ENCODE results near the gene CXCL14. TPM values are rescaled to one million over a fixed set of nuclear protein-coding genes. Genes with fewer than 3 reads are reported as not detected.

CXCL14 gene
- total RNA-seq, 1 experiment from 2014 or later = not detected

GRCh38 chr5:135543001-135543484, 35.7 kb downstream of the CXCL14 start:
- H3K79me2 ChIP-seq (ENCODE audit: low read depth) = no peaks in the 10 kb centered on the region
- no peaks in the 10 kb centered on the region for H3K9me2 ChIP-seq (ENCODE audit: insufficient read depth)
- no peaks in the 10 kb centered on the region for H3K9me3 ChIP-seq (ENCODE audit: insufficient read depth, low read depth)
- no peak for TF ChIP-seq EZH2 (IDR thresholded peaks at IDR 0.05; ENCODE audit: low read depth)
- no peak for TF ChIP-seq CTCF (conservative IDR thresholded peaks at IDR 0.05)
- DNase-seq = no peak
- H3K36me3 ChIP-seq (ENCODE audit: low read depth) = no peaks in the 10 kb centered on the region
- no peak overlapping the region for H3K4me2 ChIP-seq
- H3K27me3 ChIP-seq (ENCODE audit: insufficient read depth, low read depth) = peaks cover 96% of the 10 kb centered on the region
- no peak overlapping the region for H3K4me3 ChIP-seq
- no peak overlapping the region for H2AFZ ChIP-seq
- H3K4me1 ChIP-seq (replicated peaks; ENCODE audit: insufficient read depth) = no peaks in the 10 kb centered on the region
- CTCF ChIA-PET = no interaction called here
- H4K20me1 ChIP-seq (ENCODE audit: insufficient read depth) = no peaks in the 10 kb centered on the region
- POLR2A ChIA-PET (ENCODE audit: unreplicated experiment) = no interaction called here
- no TSS peak for BruUV-seq (replicated peaks)
- no peak overlapping the region for H3K27ac ChIP-seq
- intact Hi-C loops (cut with micrococcal nuclease; ENCODE audit: unreplicated experiment) = no loop called here
- no peaks in the 10 kb centered on the region for H3F3A ChIP-seq (ENCODE audit: insufficient read depth, low read depth)

- CTCF ChIA-PET = no interaction called here
Observed at GRCh38 chr5:135541807-135542502, 36.8 kb downstream of the CXCL14 start.

GRCh38 chr5:135539430-135540005, 39.3 kb downstream of the CXCL14 start:
- no peak overlapping the region for H3K4me3 ChIP-seq
- POLR2A ChIA-PET (ENCODE audit: unreplicated experiment) = no interaction called here
- no peak overlapping the region for H3K27ac ChIP-seq
- no peaks in the 10 kb centered on the region for H3K4me1 ChIP-seq (replicated peaks; ENCODE audit: insufficient read depth)
- no peak for DNase-seq
- peaks cover 80% of the 10 kb centered on the region for H3K27me3 ChIP-seq (ENCODE audit: insufficient read depth, low read depth)
- no peaks in the 10 kb centered on the region for H3K79me2 ChIP-seq (ENCODE audit: low read depth)
- H4K20me1 ChIP-seq (ENCODE audit: insufficient read depth) = no peaks in the 10 kb centered on the region
- H3K4me2 ChIP-seq = no peak overlapping the region
- no peak overlapping the region for H2AFZ ChIP-seq
- BruUV-seq (replicated peaks) = no TSS peak
- TF ChIP-seq EZH2 (IDR thresholded peaks at IDR 0.05; ENCODE audit: low read depth) = no peak
- CTCF ChIA-PET = no interaction called here
- no peaks in the 10 kb centered on the region for H3K9me3 ChIP-seq (ENCODE audit: insufficient read depth, low read depth)
- intact Hi-C loops (cut with micrococcal nuclease; ENCODE audit: unreplicated experiment) = no loop called here
- no peaks in the 10 kb centered on the region for H3F3A ChIP-seq (ENCODE audit: insufficient read depth, low read depth)
- H3K36me3 ChIP-seq (ENCODE audit: low read depth) = no peaks in the 10 kb centered on the region
- H3K9me2 ChIP-seq (ENCODE audit: insufficient read depth) = no peaks in the 10 kb centered on the region

More at GRCh38 chr5:135541807-135542502, 36.8 kb downstream of the CXCL14 start:
- Histone ChIP-seq H3K27ac (no peak overlapping the region), H3F3A (ENCODE audit: insufficient read depth, low read depth) (no peaks in the 10 kb centered on the region), H3K4me3 (no peak overlapping the region), H2AFZ (no peak overlapping the region), H3K9me2 (ENCODE audit: insufficient read depth) (no peaks in the 10 kb centered on the region), H3K79me2 (ENCODE audit: low read depth) (no peaks in the 10 kb centered on the region), H3K4me2 (no peak overlapping the region), H3K9me3 (ENCODE audit: insufficient read depth, low read depth) (no peaks in the 10 kb centered on the region), H3K36me3 (ENCODE audit: low read depth) (no peaks in the 10 kb centered on the region), H4K20me1 (ENCODE audit: insufficient read depth) (no peaks in the 10 kb centered on the region), H3K4me1 (replicated peaks; ENCODE audit: insufficient read depth) (no peaks in the 10 kb centered on the region), H3K27me3 (ENCODE audit: insufficient read depth, low read depth) (peaks cover 96% of the 10 kb centered on the region)
- no peak for DNase-seq
- BruUV-seq (replicated peaks) = no TSS peak
- intact Hi-C loops (cut with micrococcal nuclease; ENCODE audit: unreplicated experiment) = no loop called here
- POLR2A ChIA-PET (ENCODE audit: unreplicated experiment) = no interaction called here
- TF ChIP-seq CTCF (conservative IDR thresholded peaks at IDR 0.05) = no peak
- no peak for TF ChIP-seq EZH2 (IDR thresholded peaks at IDR 0.05; ENCODE audit: low read depth)

Data from PC-9 (cell line).